SU-DHL-6 (cell line): ENCODE results near the gene BCL7C.
"Not testable (repeated sequence)": the region's sequence is repeated elsewhere in the genome, so short reads cannot be mapped to it uniquely, and the experiment has no call there.

ENCODE experiments used
- H2AFZ ChIP-seq: fragments of 200-600 bp; sonication (generic); 2 replicates; pipeline ENCODE4 v1.6.1; 2014; ENCODE audit warnings: low read depth, mild to moderate bottlenecking, moderate library complexity, mixed read lengths, antibody characterized with exemption, low read length; ENCODE audit not compliant: severe bottlenecking
- H3F3A ChIP-seq: fragments of 200-600 bp; shearing (Covaris generic); 2 replicates; pipeline ENCODE4 v1.6.0; 2016; ENCODE audit warnings: antibody characterized with exemption, mild to moderate bottlenecking; ENCODE audit not compliant: insufficient read depth
- H3K27ac ChIP-seq: fragments of 200-600 bp; sonication (generic); 2 replicates; pipeline ENCODE4 v1.5.1; 2016; ENCODE audit warnings: low read depth, mild to moderate bottlenecking, low read length, moderate library complexity, mixed read lengths
- H3K27me3 ChIP-seq: fragments of 200-600 bp; sonication (generic), shearing (Covaris generic); 2 replicates; pipeline ENCODE4 v1.6.0; 2014; ENCODE audit warnings: mild to moderate bottlenecking, low read length
- H3K36me3 ChIP-seq: fragments of 200-600 bp; sonication (generic); 2 replicates; pipeline ENCODE4 v1.6.1; 2014; ENCODE audit warnings: mild to moderate bottlenecking, low read length, mixed read lengths
- H3K4me2 ChIP-seq: fragments of 300-600, 200-600 bp; shearing (Covaris generic), sonication (generic); 2 replicates; pipeline ENCODE4 v1.6.0; 2014; ENCODE audit warnings: low read length, low read depth, mild to moderate bottlenecking; ENCODE audit not compliant: poor library complexity, severe bottlenecking
- H3K4me3 ChIP-seq: fragments of 200-600 bp; sonication (generic); 2 replicates; pipeline ENCODE4 v1.5.1; 2014; ENCODE audit warnings: antibody characterized with exemption, low read length, mild to moderate bottlenecking, mixed read lengths; ENCODE audit not compliant: insufficient read depth, poor library complexity, severe bottlenecking
- H3K79me2 ChIP-seq: fragments of 200-600 bp; sonication (generic); 2 replicates; pipeline ENCODE4 v1.6.1; 2014; ENCODE audit warnings: mild to moderate bottlenecking, low read length, moderate library complexity; ENCODE audit not compliant: insufficient read depth
- H3K9ac ChIP-seq: fragments of 200-600 bp; sonication (generic); 2 replicates; pipeline ENCODE4 v1.7.0; 2014; ENCODE audit warnings: mild to moderate bottlenecking, low read length
- H3K9me2 ChIP-seq: fragments of 200-600 bp; sonication (generic); replicated peaks from 2 replicates; pipeline ENCODE4 v1.6.1; 2014; ENCODE audit warnings: low read length; ENCODE audit not compliant: insufficient read depth
- H3K9me3 ChIP-seq: fragments of 200-600 bp; sonication (generic); 2 replicates; pipeline ENCODE4 v1.6.1; 2014; ENCODE audit warnings: low read length, mixed read lengths; ENCODE audit not compliant: insufficient read depth
- H4K20me1 ChIP-seq: fragments of 200-600 bp; sonication (generic); 2 replicates; pipeline ENCODE4 v1.6.1; 2014; ENCODE audit warnings: low read depth, mild to moderate bottlenecking, antibody characterized with exemption, low read length, moderate library complexity, mixed read lengths
- EZH2phosphoT487 ChIP-seq: fragments of 200-600 bp; sonication (generic), shearing (Covaris generic); conservative IDR thresholded peaks from 2 replicates; pipeline ENCODE4 v1.6.1; 2018; ENCODE audit warnings: mild to moderate bottlenecking, antibody characterized with exemption, low read length, moderate library complexity, mixed read lengths
- TF ChIP-seq, protein P1 (sequence below): fragments of 200-600 bp; sonication (generic); IDR thresholded peaks from one replicate; pipeline ENCODE4 v1.5.1; 2017; ENCODE audit warnings: antibody characterized with exemption, mild to moderate bottlenecking, low read length, moderate library complexity; ENCODE audit not compliant: insufficient read depth, poor library complexity, severe bottlenecking

The BCL7C gene

DNA sequence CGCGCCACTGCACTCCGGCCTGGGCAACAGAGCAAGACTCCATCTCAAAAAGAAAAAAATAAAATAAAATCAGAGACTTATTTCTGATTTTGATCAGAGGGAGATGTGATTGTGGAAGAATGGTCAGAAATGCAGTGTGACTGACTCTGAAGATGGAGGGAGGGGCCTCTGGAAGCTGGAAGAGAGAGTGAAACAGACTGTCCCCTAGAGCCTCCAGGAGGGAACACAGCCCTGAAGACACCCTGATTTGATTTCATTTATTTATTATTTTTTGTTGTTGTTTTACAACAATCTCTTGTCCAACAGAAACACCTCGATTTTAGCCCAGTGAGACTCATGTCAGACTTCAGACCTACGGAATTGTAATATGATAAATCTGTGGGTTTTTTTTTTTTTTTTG is 26.1 kb downstream of the BCL7C start:
- Histone ChIP-seq H3K9me3 (no peaks in the 10 kb centered on the region), H3K4me3 (no peak overlapping the region), H3F3A (no peaks in the 10 kb centered on the region), H3K36me3 (no peaks in the 10 kb centered on the region), H3K9ac (no peak overlapping the region), H3K4me2 (no peak overlapping the region), H3K27ac (no peak overlapping the region), H4K20me1 (no peaks in the 10 kb centered on the region), H3K79me2 (no peaks in the 10 kb centered on the region), H3K27me3 (no peaks in the 10 kb centered on the region), H2AFZ (no peak overlapping the region), H3K9me2 (no peaks in the 10 kb centered on the region)
- TF ChIP-seq, protein P1, sequence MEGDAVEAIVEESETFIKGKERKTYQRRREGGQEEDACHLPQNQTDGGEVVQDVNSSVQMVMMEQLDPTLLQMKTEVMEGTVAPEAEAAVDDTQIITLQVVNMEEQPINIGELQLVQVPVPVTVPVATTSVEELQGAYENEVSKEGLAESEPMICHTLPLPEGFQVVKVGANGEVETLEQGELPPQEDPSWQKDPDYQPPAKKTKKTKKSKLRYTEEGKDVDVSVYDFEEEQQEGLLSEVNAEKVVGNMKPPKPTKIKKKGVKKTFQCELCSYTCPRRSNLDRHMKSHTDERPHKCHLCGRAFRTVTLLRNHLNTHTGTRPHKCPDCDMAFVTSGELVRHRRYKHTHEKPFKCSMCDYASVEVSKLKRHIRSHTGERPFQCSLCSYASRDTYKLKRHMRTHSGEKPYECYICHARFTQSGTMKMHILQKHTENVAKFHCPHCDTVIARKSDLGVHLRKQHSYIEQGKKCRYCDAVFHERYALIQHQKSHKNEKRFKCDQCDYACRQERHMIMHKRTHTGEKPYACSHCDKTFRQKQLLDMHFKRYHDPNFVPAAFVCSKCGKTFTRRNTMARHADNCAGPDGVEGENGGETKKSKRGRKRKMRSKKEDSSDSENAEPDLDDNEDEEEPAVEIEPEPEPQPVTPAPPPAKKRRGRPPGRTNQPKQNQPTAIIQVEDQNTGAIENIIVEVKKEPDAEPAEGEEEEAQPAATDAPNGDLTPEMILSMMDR = no peak
- no peak for TF ChIP-seq EZH2phosphoT487

DNA sequence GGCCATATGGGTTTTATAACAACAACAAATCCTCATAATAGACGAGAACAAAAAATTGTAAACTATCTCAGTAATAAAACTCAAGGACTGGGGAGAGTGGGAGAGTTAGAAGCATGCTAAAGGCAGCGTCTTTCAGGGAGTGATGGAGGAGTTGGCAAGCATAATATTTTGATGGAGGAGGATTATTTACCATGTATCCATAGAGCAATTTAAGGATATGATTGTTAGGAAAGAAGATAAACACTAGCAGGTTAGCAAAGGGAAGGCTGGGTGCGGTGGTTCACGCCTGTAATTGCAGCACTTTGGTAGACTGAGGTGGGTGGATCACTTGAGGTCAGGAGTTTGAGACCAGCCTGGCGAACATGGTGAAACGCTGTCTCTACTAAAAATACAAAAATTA is 27.8 kb downstream of the BCL7C start:
- no peaks in the 10 kb centered on the region for H3F3A ChIP-seq
- no peak for TF ChIP-seq EZH2phosphoT487
- TF ChIP-seq, protein P1 = no peak
- H3K36me3 ChIP-seq = no peaks in the 10 kb centered on the region
- H2AFZ ChIP-seq = no peak overlapping the region
- no peak overlapping the region for H3K9ac ChIP-seq
- H3K4me2 ChIP-seq = no peak overlapping the region
- no peak overlapping the region for H3K4me3 ChIP-seq
- H3K27ac ChIP-seq = no peak overlapping the region
- no peaks in the 10 kb centered on the region for H3K79me2 ChIP-seq
- H3K9me2 ChIP-seq = no peaks in the 10 kb centered on the region
- no peaks in the 10 kb centered on the region for H4K20me1 ChIP-seq
- no peaks in the 10 kb centered on the region for H3K9me3 ChIP-seq
- H3K27me3 ChIP-seq = no peaks in the 10 kb centered on the region

DNA sequence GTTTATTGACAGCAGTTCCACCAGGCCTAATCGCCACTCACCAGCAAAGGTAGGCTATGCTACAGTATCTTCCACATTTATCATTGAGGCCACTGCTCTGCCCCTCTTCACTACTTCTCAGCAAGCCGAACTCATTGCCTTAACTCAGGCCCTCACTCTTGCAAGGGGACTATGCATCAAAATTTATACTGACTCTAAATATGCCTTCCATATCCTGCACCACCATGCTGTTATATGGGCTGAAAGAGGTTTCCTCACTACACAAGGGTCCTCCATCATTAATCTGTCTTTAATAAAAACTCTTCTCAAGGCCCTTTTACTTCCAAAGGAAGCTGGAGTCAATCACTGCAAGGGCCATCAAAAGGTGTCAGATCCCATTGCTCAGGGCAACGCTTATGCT is 30.7 kb downstream of the BCL7C start:
- not testable (repeated sequence) for H2AFZ ChIP-seq

DNA sequence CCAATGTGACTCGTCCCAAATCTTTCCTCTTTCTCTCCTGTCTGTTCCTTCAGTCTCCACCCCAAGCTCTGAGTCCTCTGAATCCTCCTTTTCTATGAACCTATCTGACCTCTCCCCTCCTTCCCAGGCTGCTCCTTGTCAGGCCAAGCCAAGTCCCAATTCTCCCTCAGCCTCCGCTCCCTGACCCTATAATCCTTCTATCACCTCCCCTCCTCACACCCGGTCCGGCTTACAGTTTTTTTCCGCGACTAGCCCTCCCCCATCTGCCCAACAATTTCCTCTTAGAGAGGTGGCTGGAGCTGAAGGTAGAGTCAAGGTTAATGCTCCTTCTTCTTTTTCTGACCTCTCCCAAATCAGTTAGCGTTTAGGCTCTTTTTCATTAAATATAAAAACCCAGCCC is 33.1 kb downstream of the BCL7C start:
- not testable (repeated sequence) for H3K79me2 ChIP-seq, H3K27ac ChIP-seq

More for the DNA sequence above, 30.7 kb downstream of the BCL7C start:
- not testable (repeated sequence) for H3K36me3 ChIP-seq, H3K9ac ChIP-seq, H3K27me3 ChIP-seq, H3K4me3 ChIP-seq, H3K4me2 ChIP-seq, H3K9me2 ChIP-seq, H4K20me1 ChIP-seq, H3K27ac ChIP-seq, H3K79me2 ChIP-seq, H3F3A ChIP-seq, H3K9me3 ChIP-seq

More for the DNA sequence above, 33.1 kb downstream of the BCL7C start:
- not testable (repeated sequence) for H4K20me1 ChIP-seq, H3K9me3 ChIP-seq, H2AFZ ChIP-seq, H3K4me3 ChIP-seq, H3K36me3 ChIP-seq, H3K4me2 ChIP-seq, H3K27me3 ChIP-seq, H3K9ac ChIP-seq, H3K9me2 ChIP-seq, H3F3A ChIP-seq
